Prostate gland (tissue), 2 donors: ENCODE data around the gene CACNA1S.

Experiments used
- CTCF ChIP-seq, 4 experiments: fragments of 200-600 bp in 2 of 4; fragments of 450-650 bp in 2 of 4; sonication (generic) in 2 of 4; IDR thresholded peaks; 1 replicate in 3 of 4; 2 replicates in 1 of 4; pipeline ENCODE4 v1.5.1; 2016 to 2019; ENCODE audit warnings: antibody characterized with exemption in 4 of 4, mild to moderate bottlenecking in 2 of 4, moderate library complexity in 2 of 4
- POLR2A ChIP-seq: fragments of 450-650 bp; IDR thresholded peaks from one replicate; pipeline ENCODE4 v1.6.1; 2016; ENCODE audit warnings: antibody characterized with exemption, mild to moderate bottlenecking
- POLR2AphosphoS5 ChIP-seq: sonication (generic); formaldehyde crosslinking; IDR thresholded peaks from one replicate; pipeline ENCODE4 v1.6.1; 2017; ENCODE audit warnings: antibody characterized with exemption

GRCh38 chr1:201039876-201040275, 72.3 kb downstream of the CACNA1S start:
- TF ChIP-seq CTCF (IDR thresholded peaks at IDR 0.05) (no peak), POLR2A (no peak), POLR2AphosphoS5 (no peak)
